Measurements from ENCODE around the gene DOCK2. TPM values are rescaled to one million over a fixed set of nuclear protein-coding genes. Genes with fewer than 3 reads are reported as not detected.

The DOCK2 gene
- total and polyA plus RNA-seq, 2 of the 8 experiments (the other 6 are each of a cell fraction or from before 2014, with no cell fraction given), result 3.9 to 5.7 TPM

DNA sequence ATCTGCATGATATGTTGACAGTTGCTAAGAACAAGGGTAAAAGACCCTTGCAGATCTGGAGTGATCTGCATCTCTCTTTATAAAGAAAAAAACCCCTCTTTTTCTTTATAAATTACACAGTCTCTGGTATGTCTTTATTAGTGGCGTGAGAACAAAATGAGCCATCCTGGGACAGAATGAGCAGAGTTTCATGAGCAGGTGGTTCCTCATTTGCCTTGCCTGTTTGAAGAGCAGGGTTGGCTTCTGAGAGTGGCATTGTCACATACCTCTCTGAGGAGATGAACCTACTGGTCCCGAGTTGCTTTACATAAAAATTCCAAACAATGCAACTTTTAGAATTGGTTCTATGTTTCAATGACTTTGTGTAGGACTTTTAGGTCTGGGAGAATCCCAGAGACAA, 249.0 kb downstream of the DOCK2 start (continued):
- TF ChIP-seq, protein P1, sequence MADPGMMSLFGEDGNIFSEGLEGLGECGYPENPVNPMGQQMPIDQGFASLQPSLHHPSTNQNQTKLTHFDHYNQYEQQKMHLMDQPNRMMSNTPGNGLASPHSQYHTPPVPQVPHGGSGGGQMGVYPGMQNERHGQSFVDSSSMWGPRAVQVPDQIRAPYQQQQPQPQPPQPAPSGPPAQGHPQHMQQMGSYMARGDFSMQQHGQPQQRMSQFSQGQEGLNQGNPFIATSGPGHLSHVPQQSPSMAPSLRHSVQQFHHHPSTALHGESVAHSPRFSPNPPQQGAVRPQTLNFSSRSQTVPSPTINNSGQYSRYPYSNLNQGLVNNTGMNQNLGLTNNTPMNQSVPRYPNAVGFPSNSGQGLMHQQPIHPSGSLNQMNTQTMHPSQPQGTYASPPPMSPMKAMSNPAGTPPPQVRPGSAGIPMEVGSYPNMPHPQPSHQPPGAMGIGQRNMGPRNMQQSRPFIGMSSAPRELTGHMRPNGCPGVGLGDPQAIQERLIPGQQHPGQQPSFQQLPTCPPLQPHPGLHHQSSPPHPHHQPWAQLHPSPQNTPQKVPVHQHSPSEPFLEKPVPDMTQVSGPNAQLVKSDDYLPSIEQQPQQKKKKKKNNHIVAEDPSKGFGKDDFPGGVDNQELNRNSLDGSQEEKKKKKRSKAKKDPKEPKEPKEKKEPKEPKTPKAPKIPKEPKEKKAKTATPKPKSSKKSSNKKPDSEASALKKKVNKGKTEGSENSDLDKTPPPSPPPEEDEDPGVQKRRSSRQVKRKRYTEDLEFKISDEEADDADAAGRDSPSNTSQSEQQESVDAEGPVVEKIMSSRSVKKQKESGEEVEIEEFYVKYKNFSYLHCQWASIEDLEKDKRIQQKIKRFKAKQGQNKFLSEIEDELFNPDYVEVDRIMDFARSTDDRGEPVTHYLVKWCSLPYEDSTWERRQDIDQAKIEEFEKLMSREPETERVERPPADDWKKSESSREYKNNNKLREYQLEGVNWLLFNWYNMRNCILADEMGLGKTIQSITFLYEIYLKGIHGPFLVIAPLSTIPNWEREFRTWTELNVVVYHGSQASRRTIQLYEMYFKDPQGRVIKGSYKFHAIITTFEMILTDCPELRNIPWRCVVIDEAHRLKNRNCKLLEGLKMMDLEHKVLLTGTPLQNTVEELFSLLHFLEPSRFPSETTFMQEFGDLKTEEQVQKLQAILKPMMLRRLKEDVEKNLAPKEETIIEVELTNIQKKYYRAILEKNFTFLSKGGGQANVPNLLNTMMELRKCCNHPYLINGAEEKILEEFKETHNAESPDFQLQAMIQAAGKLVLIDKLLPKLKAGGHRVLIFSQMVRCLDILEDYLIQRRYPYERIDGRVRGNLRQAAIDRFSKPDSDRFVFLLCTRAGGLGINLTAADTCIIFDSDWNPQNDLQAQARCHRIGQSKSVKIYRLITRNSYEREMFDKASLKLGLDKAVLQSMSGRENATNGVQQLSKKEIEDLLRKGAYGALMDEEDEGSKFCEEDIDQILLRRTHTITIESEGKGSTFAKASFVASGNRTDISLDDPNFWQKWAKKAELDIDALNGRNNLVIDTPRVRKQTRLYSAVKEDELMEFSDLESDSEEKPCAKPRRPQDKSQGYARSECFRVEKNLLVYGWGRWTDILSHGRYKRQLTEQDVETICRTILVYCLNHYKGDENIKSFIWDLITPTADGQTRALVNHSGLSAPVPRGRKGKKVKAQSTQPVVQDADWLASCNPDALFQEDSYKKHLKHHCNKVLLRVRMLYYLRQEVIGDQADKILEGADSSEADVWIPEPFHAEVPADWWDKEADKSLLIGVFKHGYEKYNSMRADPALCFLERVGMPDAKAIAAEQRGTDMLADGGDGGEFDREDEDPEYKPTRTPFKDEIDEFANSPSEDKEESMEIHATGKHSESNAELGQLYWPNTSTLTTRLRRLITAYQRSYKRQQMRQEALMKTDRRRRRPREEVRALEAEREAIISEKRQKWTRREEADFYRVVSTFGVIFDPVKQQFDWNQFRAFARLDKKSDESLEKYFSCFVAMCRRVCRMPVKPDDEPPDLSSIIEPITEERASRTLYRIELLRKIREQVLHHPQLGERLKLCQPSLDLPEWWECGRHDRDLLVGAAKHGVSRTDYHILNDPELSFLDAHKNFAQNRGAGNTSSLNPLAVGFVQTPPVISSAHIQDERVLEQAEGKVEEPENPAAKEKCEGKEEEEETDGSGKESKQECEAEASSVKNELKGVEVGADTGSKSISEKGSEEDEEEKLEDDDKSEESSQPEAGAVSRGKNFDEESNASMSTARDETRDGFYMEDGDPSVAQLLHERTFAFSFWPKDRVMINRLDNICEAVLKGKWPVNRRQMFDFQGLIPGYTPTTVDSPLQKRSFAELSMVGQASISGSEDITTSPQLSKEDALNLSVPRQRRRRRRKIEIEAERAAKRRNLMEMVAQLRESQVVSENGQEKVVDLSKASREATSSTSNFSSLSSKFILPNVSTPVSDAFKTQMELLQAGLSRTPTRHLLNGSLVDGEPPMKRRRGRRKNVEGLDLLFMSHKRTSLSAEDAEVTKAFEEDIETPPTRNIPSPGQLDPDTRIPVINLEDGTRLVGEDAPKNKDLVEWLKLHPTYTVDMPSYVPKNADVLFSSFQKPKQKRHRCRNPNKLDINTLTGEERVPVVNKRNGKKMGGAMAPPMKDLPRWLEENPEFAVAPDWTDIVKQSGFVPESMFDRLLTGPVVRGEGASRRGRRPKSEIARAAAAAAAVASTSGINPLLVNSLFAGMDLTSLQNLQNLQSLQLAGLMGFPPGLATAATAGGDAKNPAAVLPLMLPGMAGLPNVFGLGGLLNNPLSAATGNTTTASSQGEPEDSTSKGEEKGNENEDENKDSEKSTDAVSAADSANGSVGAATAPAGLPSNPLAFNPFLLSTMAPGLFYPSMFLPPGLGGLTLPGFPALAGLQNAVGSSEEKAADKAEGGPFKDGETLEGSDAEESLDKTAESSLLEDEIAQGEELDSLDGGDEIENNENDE (IDR thresholded peaks at IDR 0.05; ENCODE audit: insufficient replicate concordance, low read length), result no peak
- TF ChIP-seq JUN (IDR thresholded peaks at IDR 0.05; ENCODE audit: low read depth, low read length), result no peak
- no peak for TF ChIP-seq GTF2F1 (IDR thresholded peaks at IDR 0.05; ENCODE audit: borderline replicate concordance, low read depth, low read length)
- no peak for TF ChIP-seq BCL11A (IDR thresholded peaks at IDR 0.05; ENCODE audit: low read depth in 2 of 2, low read length in 2 of 2)
- TF ChIP-seq SP2 (IDR thresholded peaks at IDR 0.05; ENCODE audit: low read length), result no peak
- no peak for TF ChIP-seq FOSL1 (IDR thresholded peaks at IDR 0.05; ENCODE audit: insufficient read depth, low read depth, low read length)
- TF ChIP-seq RXRA (IDR thresholded peaks at IDR 0.05; ENCODE audit: insufficient read depth, low read depth, low read length), result no peak
- no peak for TF ChIP-seq CEBPB (IDR thresholded peaks at IDR 0.05; ENCODE audit: low read depth, low read length)
- no peak for TF ChIP-seq SUZ12 (IDR thresholded peaks at IDR 0.05; ENCODE audit: low read length)
- TF ChIP-seq, protein P2, sequence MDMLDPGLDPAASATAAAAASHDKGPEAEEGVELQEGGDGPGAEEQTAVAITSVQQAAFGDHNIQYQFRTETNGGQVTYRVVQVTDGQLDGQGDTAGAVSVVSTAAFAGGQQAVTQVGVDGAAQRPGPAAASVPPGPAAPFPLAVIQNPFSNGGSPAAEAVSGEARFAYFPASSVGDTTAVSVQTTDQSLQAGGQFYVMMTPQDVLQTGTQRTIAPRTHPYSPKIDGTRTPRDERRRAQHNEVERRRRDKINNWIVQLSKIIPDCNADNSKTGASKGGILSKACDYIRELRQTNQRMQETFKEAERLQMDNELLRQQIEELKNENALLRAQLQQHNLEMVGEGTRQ (IDR thresholded peaks at IDR 0.05; ENCODE audit: low read length), result no peak
